ENCODE data around the gene MBD5.

MBD5 gene

GRCh38 chr2:148273158-148273691, 252.3 kb downstream of the MBD5 start:
- no peak overlapping the region for H3K4me3 Mint-ChIP-seq
- H3K27me3 Mint-ChIP-seq (ENCODE audit: low read depth, poor library complexity), result no peaks in the 10 kb centered on the region
- DNase-seq, result no peak
- H3K9me3 Mint-ChIP-seq, result no peaks in the 10 kb centered on the region
- peaks cover 11% of the 10 kb centered on the region for H3K36me3 Mint-ChIP-seq (ENCODE audit: low read depth)
- peak overlapping the region; percentile 84 for H3K27ac Mint-ChIP-seq
- no peak for TF ChIP-seq CTCF (IDR thresholded peaks at IDR 0.05)
- H3K4me1 Mint-ChIP-seq, result no peaks in the 10 kb centered on the region

GRCh38 chr2:148279216-148279615, 258.3 kb downstream of the MBD5 start:
- TF ChIP-seq CTCF (IDR thresholded peaks at IDR 0.05), result no peak
- DNase-seq, result no peak

GRCh38 chr2:148282201-148282600, 261.3 kb downstream of the MBD5 start:
- Mint-ChIP-seq H3K4me1 (no peaks in the 10 kb centered on the region), H3K27me3 (ENCODE audit: low read depth, poor library complexity) (peaks cover 4% of the 10 kb centered on the region), H3K27ac (no peak overlapping the region), H3K4me3 (no peak overlapping the region), H3K36me3 (ENCODE audit: low read depth) (peaks cover 8% of the 10 kb centered on the region), H3K9me3 (peaks cover 5% of the 10 kb centered on the region)
- no peak for TF ChIP-seq CTCF (IDR thresholded peaks at IDR 0.05)
- no peak for DNase-seq

More at GRCh38 chr2:148279216-148279615, 258.3 kb downstream of the MBD5 start:
- H3K36me3 Mint-ChIP-seq (ENCODE audit: low read depth), result peaks cover under 1% of the 10 kb centered on the region
- no peak overlapping the region for H3K4me3 Mint-ChIP-seq
- no peaks in the 10 kb centered on the region for H3K4me1 Mint-ChIP-seq
- no peak overlapping the region for H3K27ac Mint-ChIP-seq
- H3K9me3 Mint-ChIP-seq, result no peaks in the 10 kb centered on the region
- H3K27me3 Mint-ChIP-seq (ENCODE audit: low read depth, poor library complexity), result peaks cover 4% of the 10 kb centered on the region

- no peak for TF ChIP-seq CTCF (IDR thresholded peaks at IDR 0.05)
- H3K4me1 Mint-ChIP-seq, result no peaks in the 10 kb centered on the region
- DNase-seq, result no peak
- H3K4me3 Mint-ChIP-seq, result no peak overlapping the region
- H3K27ac Mint-ChIP-seq, result no peak overlapping the region
- peaks cover 30% of the 10 kb centered on the region for H3K36me3 Mint-ChIP-seq (ENCODE audit: low read depth)
- no peaks in the 10 kb centered on the region for H3K27me3 Mint-ChIP-seq (ENCODE audit: low read depth, poor library complexity)
- H3K9me3 Mint-ChIP-seq, result peaks cover 10% of the 10 kb centered on the region
Observed at GRCh38 chr2:148292431-148292830, 271.5 kb downstream of the MBD5 start.

GRCh38 chr2:148298196-148298595, 277.3 kb downstream of the MBD5 start:
- TF ChIP-seq CTCF (IDR thresholded peaks at IDR 0.05), result no peak
- Mint-ChIP-seq H3K27me3 (ENCODE audit: low read depth, poor library complexity) (peaks cover 3% of the 10 kb centered on the region), H3K9me3 (peaks cover 6% of the 10 kb centered on the region), H3K36me3 (ENCODE audit: low read depth) (peaks cover 21% of the 10 kb centered on the region), H3K27ac (peak overlapping the region; percentile 52), H3K4me3 (no peak overlapping the region), H3K4me1 (peaks cover 4% of the 10 kb centered on the region)
- DNase-seq, result no peak

GRCh38 chr2:148299616-148300015, 278.7 kb downstream of the MBD5 start:
- Mint-ChIP-seq H3K36me3 (ENCODE audit: low read depth) (peaks cover 12% of the 10 kb centered on the region), H3K4me3 (no peak overlapping the region), H3K27me3 (ENCODE audit: low read depth, poor library complexity) (peaks cover 3% of the 10 kb centered on the region), H3K27ac (no peak overlapping the region), H3K9me3 (no peaks in the 10 kb centered on the region), H3K4me1 (peaks cover 4% of the 10 kb centered on the region)
- no peak for TF ChIP-seq CTCF (IDR thresholded peaks at IDR 0.05)
- DNase-seq, result no peak
